ENCODE data around the gene GJB4.

GRCh38 chr1:34763142-34763781 lies 3.7 kb downstream of the GJB4 start:
- TF ChIP-seq POLR2AphosphoS5 (IDR thresholded peaks at IDR 0.05; ENCODE audit: low read depth, low read length), result no peak
- TF ChIP-seq TAF1 (IDR thresholded peaks at IDR 0.05; ENCODE audit: low read depth, low read length), result no peak
- TF ChIP-seq POLR2A (IDR thresholded peaks at IDR 0.05; ENCODE audit: low read depth, low read length), result no peak
- no peak for TF ChIP-seq PAX5 (IDR thresholded peaks at IDR 0.05; ENCODE audit: insufficient read depth, low read length, severe bottlenecking)
- no peak for TF ChIP-seq POU2F2 (IDR thresholded peaks at IDR 0.05; ENCODE audit: low read depth, low read length)
- TF ChIP-seq SPI1 (IDR thresholded peaks at IDR 0.05; ENCODE audit: low read depth, low read length), result no peak

Measured in GM12891 (cell line).